Sciatic nerve (tissue), 2 donors: ENCODE results near the gene ROBO2. TPM values are rescaled to one million over a fixed set of nuclear protein-coding genes. Genes with fewer than 3 reads are reported as not detected.
"Not testable (repeated sequence)": the region's sequence is repeated elsewhere in the genome, so short reads cannot be mapped to it uniquely, and the experiment has no call there.

ENCODE experiments used
- ATAC-seq: fragments of 200-7000 bp; cut with Tn5 transposase; one replicate; pipeline ENCODE4 v1.9.1; 2020; ENCODE audit warnings: mild to moderate bottlenecking, moderate library complexity
- DNase-seq: peaks from one replicate; pipeline ENCODE4 v3.0.0-alpha.2; 2020; ENCODE audit warnings: low spot score
- intact Hi-C: fragments of 100-400 bp; cut with DNase I; formaldehyde crosslinking; loops from one replicate; pipeline ENCODE4 v1.14.2; 2022
- total RNA-seq: library from RNA; stranded (reverse); fragmentation: NEBNext Ultra II Directional; extraction: Animal tissue kit (Norgen Biotek cat#: 25700); gene quantifications from one replicate; pipeline ENCODE4 v1.2.1, GENCODE V29; 2021
- donor health status: DM: no; HTN: no; CAD: no.
- donor health status: DM: no; HTN: no; CAD: no.

ROBO2 gene
- total RNA-seq, 1 donor from 2014 or later, result 1.6 TPM

DNA sequence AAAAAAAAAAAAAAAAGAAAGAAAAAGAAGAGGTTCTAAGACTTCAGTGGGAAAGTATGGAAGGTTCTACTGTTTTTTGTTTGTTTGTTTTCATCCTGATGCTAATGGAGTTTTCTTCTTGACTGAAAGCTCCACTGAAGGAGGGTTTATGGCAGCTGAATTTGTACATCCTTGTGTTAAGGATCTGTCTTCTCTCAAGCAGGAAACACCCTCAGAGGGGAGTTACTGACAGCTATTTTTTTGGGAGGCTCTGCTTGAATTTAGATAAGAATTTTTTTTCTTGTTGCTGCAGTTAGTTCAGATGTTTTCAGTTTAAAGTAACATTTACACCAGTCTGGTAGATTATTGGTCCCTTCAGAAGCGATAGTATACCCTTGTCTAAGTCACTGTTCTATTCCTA lies 325.3 kb downstream of the ROBO2 start:
- intact Hi-C loops, result no loop called here
- DNase-seq (no peak), ATAC-seq (no peak)

GRCh38 chr3:77370413-77370812 lies 330.5 kb downstream of the ROBO2 start:
- ATAC-seq, result no peak
- no peak for DNase-seq
- intact Hi-C loops, result no loop called here

- no peak for ATAC-seq
- no peak for DNase-seq
- intact Hi-C loops, result no loop called here
Observed at GRCh38 chr3:77372018-77372417, 332.1 kb downstream of the ROBO2 start.

DNA sequence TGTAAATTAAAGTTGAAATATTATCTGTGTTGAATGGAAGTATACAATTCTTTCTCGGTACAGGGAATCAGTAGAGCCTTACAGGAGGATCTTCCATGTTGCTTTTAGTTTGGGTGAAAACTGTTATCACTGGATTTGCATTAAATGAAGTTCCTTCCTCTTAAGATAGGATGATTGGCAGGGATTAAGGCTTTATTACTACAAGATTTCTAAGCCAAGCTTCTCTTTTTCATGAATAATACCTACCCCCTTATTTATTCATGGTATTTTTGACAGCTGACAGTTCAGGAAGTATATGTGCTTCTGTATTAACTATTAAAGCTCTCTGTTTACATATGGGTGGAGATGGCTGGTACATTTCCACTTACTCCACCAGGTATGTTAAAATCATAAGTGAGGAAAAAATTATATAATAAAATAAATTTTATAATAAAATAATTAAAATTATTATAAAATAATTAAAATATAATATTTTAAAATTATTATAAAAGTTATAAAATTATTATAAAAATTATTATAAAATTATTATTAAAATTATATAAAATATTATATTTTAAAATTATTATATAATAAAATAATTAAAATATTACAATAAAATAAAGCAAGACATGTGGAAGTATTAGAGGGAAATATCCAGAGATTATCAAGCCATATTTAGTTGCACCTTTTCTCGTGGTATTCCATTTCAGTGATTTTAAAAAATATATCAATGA lies 332.9 kb downstream of the ROBO2 start:
- intact Hi-C loops, result no loop called here
- DNase-seq, result no peak
- ATAC-seq, result no peak

DNA sequence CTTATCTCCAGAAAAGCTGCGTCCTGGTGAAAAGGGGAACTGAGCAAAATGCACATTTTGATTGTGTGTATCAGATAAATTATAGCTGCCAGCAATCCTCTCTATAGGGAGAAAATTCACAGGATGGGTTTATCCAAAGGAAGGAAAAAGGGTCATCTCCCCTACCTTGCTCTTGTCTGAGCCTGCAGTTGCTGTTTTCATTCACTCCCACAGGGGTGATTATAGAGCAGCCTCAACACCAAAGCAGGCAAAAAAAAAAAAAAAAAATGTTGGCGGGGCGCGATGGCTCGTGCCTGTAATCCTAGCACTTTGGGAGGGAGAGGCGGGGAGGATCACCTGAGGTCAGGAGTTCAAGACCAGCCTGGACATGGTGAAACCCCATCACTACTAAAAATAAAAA lies 333.7 kb downstream of the ROBO2 start:
- ATAC-seq, result no peak
- intact Hi-C loops, result no loop called here
- DNase-seq, result no peak

DNA sequence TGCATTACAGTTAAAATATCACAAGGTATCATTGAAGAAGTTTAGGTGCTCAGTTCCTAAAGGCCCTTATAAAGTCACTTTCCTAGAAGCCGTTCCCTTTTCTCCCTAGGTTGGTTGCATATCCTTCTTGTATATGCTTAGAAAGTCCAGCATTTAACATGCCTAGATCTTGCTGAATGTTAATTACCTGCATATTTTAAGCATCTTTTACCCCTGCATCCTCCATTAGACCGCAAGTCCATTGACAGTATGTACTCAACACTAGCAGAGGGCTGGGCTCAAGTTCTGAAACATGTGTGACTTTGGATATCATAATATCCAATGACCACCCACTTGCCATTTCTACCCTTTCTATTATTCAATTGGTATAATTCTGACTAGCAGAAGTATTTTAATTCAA lies 336.6 kb downstream of the ROBO2 start:
- ATAC-seq (no peak), DNase-seq (no peak)
- intact Hi-C loops, result no loop called here

GRCh38 chr3:77377717-77378116 lies 337.8 kb downstream of the ROBO2 start:
- intact Hi-C loops, result no loop called here
- no peak for DNase-seq
- ATAC-seq, result no peak

DNA sequence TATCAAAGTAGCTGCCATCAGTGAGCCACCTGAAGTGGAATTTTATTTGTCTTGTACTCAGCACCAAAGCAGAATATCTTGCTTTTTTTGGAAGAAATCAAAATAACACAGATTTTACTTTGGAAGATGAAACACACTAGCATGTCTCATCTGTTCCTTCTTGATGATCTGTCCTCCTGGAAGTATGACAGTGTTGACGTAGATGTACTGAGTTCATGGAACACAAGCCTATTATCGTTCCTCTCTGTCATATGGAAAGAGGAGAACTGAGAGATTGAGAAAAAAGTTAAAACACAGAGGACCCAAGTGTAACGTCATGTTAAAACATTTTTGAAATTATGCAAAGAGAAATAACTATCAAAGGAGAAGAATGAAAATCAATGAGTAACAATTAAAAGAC lies 340.2 kb downstream of the ROBO2 start:
- no peak for ATAC-seq

DNA sequence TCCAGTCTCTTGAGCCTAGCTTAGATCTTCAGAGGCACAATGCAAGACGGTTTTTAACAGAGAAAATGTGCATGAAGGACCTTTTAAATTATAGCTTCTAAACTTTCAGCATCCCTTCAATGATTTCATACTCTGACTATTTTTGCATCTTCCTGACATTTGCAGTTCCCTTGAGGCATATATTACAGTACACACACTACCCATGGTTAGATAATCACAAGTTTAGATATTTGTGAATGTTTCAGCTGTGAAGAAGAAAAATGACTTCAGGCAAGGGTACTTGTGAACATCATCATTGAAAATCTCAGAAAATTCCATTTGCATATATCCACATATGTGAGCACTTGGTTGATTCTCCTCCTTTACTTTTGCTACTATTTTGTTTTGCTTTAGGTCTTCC lies 341.5 kb downstream of the ROBO2 start:
- intact Hi-C loops, result no loop called here
- DNase-seq, result no peak

More for the DNA sequence above, 340.2 kb downstream of the ROBO2 start:
- intact Hi-C loops, result no loop called here
- DNase-seq, result no peak

GRCh38 chr3:77392181-77392580 lies 352.3 kb downstream of the ROBO2 start:
- no peak for DNase-seq
- intact Hi-C loops, result no loop called here
- ATAC-seq, result no peak

More for the DNA sequence above, 341.5 kb downstream of the ROBO2 start:
- ATAC-seq, result no peak

- intact Hi-C loops, result no loop called here
- no peak for DNase-seq
- ATAC-seq, result no peak
Observed at GRCh38 chr3:77394046-77394445, 354.1 kb downstream of the ROBO2 start.

GRCh38 chr3:77404871-77405270 lies 365.0 kb downstream of the ROBO2 start:
- ATAC-seq (no peak), DNase-seq (no peak)
- intact Hi-C loops, result no loop called here

DNA sequence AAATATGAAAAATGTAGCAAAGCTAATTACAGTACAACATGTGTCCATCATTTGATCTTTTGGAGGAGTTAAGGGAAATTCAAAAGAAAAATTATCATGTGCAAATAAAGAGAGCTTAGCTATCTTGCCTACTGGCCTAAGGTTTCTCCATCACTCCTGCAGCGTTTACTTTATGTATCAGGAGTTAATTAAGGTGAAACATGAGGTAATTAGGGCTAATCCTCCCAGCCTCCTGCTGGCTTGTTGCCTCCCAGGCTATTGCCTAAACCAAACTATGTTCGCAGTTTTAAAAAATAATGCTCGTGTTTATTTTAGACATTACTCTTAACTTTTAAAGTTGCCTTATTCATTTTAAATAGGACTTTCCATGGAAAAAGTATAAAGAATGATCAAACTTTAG lies 367.5 kb downstream of the ROBO2 start:
- ATAC-seq (no peak), DNase-seq (no peak)
- intact Hi-C loops, result no loop called here

GRCh38 chr3:77410334-77410733 lies 370.4 kb downstream of the ROBO2 start:
- ATAC-seq, intact Hi-C loops, DNase-seq: not testable (repeated sequence)

- no peak for DNase-seq
- no peak for ATAC-seq
- intact Hi-C loops, result no loop called here
Observed at GRCh38 chr3:77411334-77411733, 371.4 kb downstream of the ROBO2 start.

DNA sequence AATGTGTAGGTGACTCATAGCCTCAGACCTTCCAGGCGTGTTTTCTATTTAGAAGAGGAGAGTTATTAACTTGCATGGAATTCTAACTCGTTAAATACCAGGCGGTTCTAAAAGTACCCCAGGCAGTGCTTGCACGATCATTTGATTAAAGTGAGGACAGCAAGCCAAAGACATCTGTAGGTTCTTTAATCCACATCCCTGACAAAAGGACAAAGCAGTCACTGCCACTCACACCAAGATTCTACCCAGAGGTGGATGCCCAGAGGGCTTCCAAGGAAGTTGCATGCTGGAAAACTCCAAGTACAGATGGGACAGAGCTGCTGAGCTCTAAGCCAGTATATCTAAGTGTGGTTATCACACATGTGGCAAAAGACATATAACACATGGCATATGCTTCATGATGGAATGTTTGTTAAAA lies 372.1 kb downstream of the ROBO2 start:
- DNase-seq (no peak), ATAC-seq (no peak)
- intact Hi-C loops, result no loop called here

- DNase-seq, result no peak
- intact Hi-C loops, result no loop called here
- no peak for ATAC-seq
Observed at GRCh38 chr3:77412584-77412983, 372.7 kb downstream of the ROBO2 start.

DNA sequence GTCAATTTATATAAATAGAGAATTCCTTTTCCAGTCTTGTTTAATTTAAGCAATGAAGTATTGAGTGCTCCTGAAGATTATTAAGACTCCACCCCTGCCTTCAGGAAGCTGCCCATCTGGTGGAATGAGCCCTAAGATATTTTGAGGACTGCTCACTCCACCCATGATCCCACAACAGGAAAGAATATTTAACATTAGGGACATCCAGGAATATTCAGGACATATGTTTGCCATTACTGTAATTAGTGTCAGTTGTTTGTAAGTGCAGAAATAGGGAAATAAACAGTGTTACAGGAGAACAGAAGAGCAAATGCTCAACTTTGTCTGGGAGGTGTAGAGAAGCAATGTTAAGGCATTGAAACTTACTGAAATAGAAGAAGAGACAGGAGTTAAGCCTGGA lies 375.0 kb downstream of the ROBO2 start:
- no peak for DNase-seq
- intact Hi-C loops, result no loop called here

GRCh38 chr3:77420336-77420735 lies 380.4 kb downstream of the ROBO2 start:
- intact Hi-C loops, result no loop called here
- ATAC-seq, result no peak
- no peak for DNase-seq

More for the DNA sequence above, 375.0 kb downstream of the ROBO2 start:
- no peak for ATAC-seq

DNA sequence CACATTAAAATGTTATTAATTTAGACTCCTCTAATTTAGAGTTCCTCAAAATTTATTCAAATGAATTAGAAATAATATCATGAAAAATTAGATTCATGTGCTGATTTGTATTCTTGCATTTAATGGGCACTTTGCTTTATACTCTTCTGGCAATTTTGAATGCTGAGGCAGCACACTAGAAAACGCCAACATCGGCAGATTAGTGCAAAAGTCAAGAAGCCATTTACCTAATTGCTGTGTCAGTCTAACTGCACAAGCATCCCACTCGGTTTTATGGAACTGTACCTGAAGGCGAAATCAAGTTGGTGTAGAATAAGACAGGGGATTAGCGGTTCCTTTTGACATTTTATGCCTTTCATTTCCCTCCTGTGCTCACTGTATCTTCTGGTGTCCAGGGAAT lies 382.0 kb downstream of the ROBO2 start:
- DNase-seq, result no peak
- intact Hi-C loops, result no loop called here
- no peak for ATAC-seq

DNA sequence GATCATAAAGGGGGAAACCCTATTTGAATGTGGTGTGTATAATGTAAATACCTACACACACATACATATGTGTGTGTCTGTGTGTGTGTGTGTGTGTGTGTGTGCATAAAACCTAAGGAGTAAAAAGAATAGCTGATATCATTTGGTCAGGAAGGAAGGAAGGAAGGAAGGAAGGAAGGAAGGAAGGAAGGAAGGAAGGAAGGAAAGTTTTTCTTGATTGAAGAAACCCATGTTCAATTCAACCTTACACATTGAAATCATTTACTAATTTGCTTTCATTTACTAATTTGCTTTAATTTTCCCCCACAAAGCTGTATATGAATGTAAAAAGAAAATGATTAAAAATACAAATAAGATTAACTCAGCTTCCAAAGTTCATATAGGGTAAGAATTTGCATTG lies 386.6 kb downstream of the ROBO2 start:
- DNase-seq (no peak), ATAC-seq (no peak)

More for the DNA sequence above, 386.6 kb downstream of the ROBO2 start:
- intact Hi-C loops, result no loop called here
